K562 (cell line): ENCODE measurements around the gene LTN1. TPM values are rescaled to one million over a fixed set of nuclear protein-coding genes. Genes with fewer than 3 reads are reported as not detected.

ENCODE experiments used
- ATF1 ChIP-seq, 2 experiments: fragments of 450-650 bp in 1 of 2; IDR thresholded peaks; 2 replicates each; pipeline ENCODE4 v1.6.1; 2016; ENCODE audit warnings: missing compliant biosample characterization in 1 of 2, missing genetic modification characterization in 1 of 2
- CBX5 ChIP-seq: IDR thresholded peaks from 2 replicates; pipeline ENCODE4 v1.6.1; 2014; ENCODE audit warnings: low read depth, borderline replicate concordance
- CHD1 ChIP-seq: fragments of 200-600 bp; sonication (generic); IDR thresholded peaks from one replicate; pipeline ENCODE4 v1.6.1; 2012; ENCODE audit warnings: mild to moderate bottlenecking, moderate library complexity, low read length, inconsistent platforms
- CTCFL ChIP-seq: IDR thresholded peaks from 2 replicates; pipeline ENCODE4 v1.6.1; 2011; ENCODE audit warnings: borderline replicate concordance, low read depth, mild to moderate bottlenecking, moderate library complexity, low read length; ENCODE audit not compliant: insufficient read depth, poor library complexity, severe bottlenecking
- HMGN3 ChIP-seq: IDR thresholded peaks from 2 replicates; pipeline ENCODE4 v1.6.1; 2011; ENCODE audit warnings: borderline replicate concordance, low read depth, mild to moderate bottlenecking, mixed read lengths, low read length; ENCODE audit not compliant: insufficient read length; ENCODE audit errors: extremely low read depth
- MTA1 ChIP-seq: fragments of 450-650 bp; IDR thresholded peaks from 2 replicates; pipeline ENCODE4 v1.6.1; 2017; ENCODE audit warnings: borderline replicate concordance
- NFIC ChIP-seq: fragments of 450-650 bp; IDR thresholded peaks from 2 replicates; pipeline ENCODE4 v1.6.1; 2017; ENCODE audit warnings: mild to moderate bottlenecking, inconsistent platforms
- RBM14 ChIP-seq: fragments of 200-400 bp; formaldehyde crosslinking; IDR thresholded peaks from 2 replicates; pipeline ENCODE4 v1.6.1; 2018; ENCODE audit warnings: low read depth, mild to moderate bottlenecking, low read length, moderate library complexity, borderline replicate concordance; ENCODE audit not compliant: insufficient read depth
- SMARCB1 ChIP-seq: IDR thresholded peaks from 2 replicates; pipeline ENCODE4 v1.6.1; 2011; ENCODE audit warnings: improper control_type of control experiment, low read depth; ENCODE audit not compliant: insufficient read length
- YY1 ChIP-seq, 3 experiments: IDR thresholded peaks; 2 replicates each; pipeline ENCODE4 v1.6.1; 2011; ENCODE audit warnings: low read length in 2 of 3, mild to moderate bottlenecking in 2 of 3, moderate library complexity in 2 of 3, borderline replicate concordance in 1 of 3, control low read depth in 1 of 3, low read depth in 1 of 3; ENCODE audit not compliant: insufficient read depth in 3 of 3, insufficient replicate concordance in 2 of 3, control insufficient read depth in 1 of 3, insufficient read length in 1 of 3; ENCODE audit errors: extremely low read depth in 1 of 3
- ZNF280A ChIP-seq: fragments of 450-650 bp; IDR thresholded peaks from 2 replicates; pipeline ENCODE4 v1.6.1; 2018; ENCODE audit warnings: mild to moderate bottlenecking, low read depth; ENCODE audit not compliant: partially characterized antibody
- ZNF395 ChIP-seq: fragments of 200-800 bp; sonication (Bioruptor generic); IDR thresholded peaks from 2 replicates; pipeline ENCODE4 v1.6.1; 2017; ENCODE audit warnings: missing genetic modification characterization, missing compliant biosample characterization
- ZZZ3 ChIP-seq: fragments of 450-650 bp; IDR thresholded peaks from 2 replicates; pipeline ENCODE4 v1.6.1; 2016; ENCODE audit warnings: antibody characterized with exemption, mild to moderate bottlenecking, moderate library complexity
- polyA plus RNA-seq, 8 experiments: library from polyadenylated mRNA; depleted of rRNA in 4 of 8; stranded (reverse) in 5 of 8; unstranded in 3 of 8; fragments of >200 nt; fragmentation: Nextera tagmentation in 2 of 8; fragmentation: Illumina TruSeq in 1 of 8; extraction: Ambion mirVana in 2 of 8; extraction: Trizol in 1 of 8; gene quantifications; 2 replicates each; pipeline versions ENCODE4 v1.2.1 to v1.2.3, GENCODE V29; 2011 to 2014; ENCODE audit warnings: inconsistent platforms in 1 of 8, missing spikeins in 1 of 8
- total RNA-seq, 7 experiments: library from RNA; depleted of rRNA in 6 of 7; stranded (reverse); fragments of >200 nt in 6 of 7; fragmentation: Illumina TruSeq in 2 of 7; extraction: Trizol in 2 of 7; gene quantifications; 2 replicates each; pipeline versions ENCODE4 v1.2.1 to v1.2.3, GENCODE V29; 2011 to 2021; ENCODE audit warnings: low replicate concordance in 1 of 7
- TF ChIP-seq, protein P1 (sequence below): fragments of 200-800 bp; sonication (Bioruptor generic); IDR thresholded peaks from 2 replicates; pipeline ENCODE4 v1.6.1; 2016; ENCODE audit warnings: missing genetic modification characterization, missing compliant biosample characterization

LTN1 gene
- total and polyA plus RNA-seq, 9 of the 15 experiments (the other 6 are each of a cell fraction or from before 2014, with no cell fraction given) = 15.7 to 49.6 (median 28.7) TPM

DNA sequence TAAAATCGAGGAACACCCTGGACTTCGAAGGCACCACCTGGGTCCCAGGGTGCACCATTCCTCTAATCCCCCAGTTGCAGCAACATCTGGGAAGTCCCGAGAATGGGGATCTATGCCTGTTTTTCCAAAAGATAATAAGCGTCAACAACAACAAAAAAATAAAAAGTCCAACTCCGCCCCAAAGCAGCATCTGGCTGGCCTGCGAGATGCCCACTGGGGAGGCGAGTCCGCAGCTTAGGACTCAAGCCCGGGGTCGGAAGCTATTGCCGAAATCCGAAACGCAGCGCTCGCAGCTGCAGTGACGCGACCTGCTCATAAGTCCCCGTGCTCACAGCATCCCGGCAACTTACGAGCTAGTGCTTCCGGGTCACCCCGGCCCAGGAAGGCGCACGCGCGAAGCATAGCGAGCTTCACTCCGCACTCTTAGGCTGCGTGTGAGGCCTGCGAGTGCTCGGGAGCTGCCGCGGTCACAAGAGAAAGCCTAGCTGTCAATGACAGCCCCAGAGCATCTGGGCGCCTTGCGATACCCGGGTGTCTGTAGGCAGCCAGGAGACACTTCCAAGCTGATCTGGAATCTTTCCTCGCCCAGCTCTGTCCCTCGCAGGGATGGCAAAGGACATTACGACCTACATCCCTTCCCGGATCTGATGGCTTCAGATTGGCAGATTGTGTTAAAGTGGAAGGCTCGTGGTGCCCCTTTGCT, 9.9 kb upstream of the LTN1 start (continued):
- TF ChIP-seq, protein P1, sequence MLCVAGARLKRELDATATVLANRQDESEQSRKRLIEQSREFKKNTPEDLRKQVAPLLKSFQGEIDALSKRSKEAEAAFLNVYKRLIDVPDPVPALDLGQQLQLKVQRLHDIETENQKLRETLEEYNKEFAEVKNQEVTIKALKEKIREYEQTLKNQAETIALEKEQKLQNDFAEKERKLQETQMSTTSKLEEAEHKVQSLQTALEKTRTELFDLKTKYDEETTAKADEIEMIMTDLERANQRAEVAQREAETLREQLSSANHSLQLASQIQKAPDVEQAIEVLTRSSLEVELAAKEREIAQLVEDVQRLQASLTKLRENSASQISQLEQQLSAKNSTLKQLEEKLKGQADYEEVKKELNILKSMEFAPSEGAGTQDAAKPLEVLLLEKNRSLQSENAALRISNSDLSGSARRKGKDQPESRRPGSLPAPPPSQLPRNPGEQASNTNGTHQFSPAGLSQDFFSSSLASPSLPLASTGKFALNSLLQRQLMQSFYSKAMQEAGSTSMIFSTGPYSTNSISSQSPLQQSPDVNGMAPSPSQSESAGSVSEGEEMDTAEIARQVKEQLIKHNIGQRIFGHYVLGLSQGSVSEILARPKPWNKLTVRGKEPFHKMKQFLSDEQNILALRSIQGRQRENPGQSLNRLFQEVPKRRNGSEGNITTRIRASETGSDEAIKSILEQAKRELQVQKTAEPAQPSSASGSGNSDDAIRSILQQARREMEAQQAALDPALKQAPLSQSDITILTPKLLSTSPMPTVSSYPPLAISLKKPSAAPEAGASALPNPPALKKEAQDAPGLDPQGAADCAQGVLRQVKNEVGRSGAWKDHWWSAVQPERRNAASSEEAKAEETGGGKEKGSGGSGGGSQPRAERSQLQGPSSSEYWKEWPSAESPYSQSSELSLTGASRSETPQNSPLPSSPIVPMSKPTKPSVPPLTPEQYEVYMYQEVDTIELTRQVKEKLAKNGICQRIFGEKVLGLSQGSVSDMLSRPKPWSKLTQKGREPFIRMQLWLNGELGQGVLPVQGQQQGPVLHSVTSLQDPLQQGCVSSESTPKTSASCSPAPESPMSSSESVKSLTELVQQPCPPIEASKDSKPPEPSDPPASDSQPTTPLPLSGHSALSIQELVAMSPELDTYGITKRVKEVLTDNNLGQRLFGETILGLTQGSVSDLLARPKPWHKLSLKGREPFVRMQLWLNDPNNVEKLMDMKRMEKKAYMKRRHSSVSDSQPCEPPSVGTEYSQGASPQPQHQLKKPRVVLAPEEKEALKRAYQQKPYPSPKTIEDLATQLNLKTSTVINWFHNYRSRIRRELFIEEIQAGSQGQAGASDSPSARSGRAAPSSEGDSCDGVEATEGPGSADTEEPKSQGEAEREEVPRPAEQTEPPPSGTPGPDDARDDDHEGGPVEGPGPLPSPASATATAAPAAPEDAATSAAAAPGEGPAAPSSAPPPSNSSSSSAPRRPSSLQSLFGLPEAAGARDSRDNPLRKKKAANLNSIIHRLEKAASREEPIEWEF = no peak
- TF ChIP-seq NFIC (0 out of 2 replicates have a peak, but pooled peaks have one; percentile 37), CTCFL (no peak), ZNF280A (no peak), ZNF395 (CRISPR knock-in tag) (peak; percentile 89), SMARCB1 (no peak), RBM14 (no peak), HMGN3 (peak; percentile 80), ATF1 (CRISPR knock-in tag; IDR thresholded peaks at IDR 0.05) (no peak), ATF1 (tag; IDR thresholded peaks at IDR 0.05) (peak; percentile 95), ZZZ3 (peak; percentile 27; the same call in 1 of the 2 replicates), YY1 (IDR thresholded peaks at IDR 0.05; ENCODE audit: borderline replicate concordance in 1 of 3, control insufficient read depth in 1 of 3, extremely low read depth in 1 of 3, insufficient read depth in 3 of 3, insufficient read length in 1 of 3, insufficient replicate concordance in 2 of 3, low read depth in 1 of 3, low read length in 2 of 3) (peak in 1 of 3 experiments; percentile 69), MTA1 (no peak), CBX5 (peak; percentile 65; the same call in 1 of the 2 replicates), CHD1 (peak; percentile 20)
